Thoracic aorta (tissue), 2 donors: Measurements from ENCODE around the gene DNAH12. TPM values are rescaled to one million over a fixed set of nuclear protein-coding genes. Genes with fewer than 3 reads are reported as not detected.

Source experiments
- ATAC-seq: fragments of 150-250 bp; one replicate; pipeline ENCODE4 v1.8.0; 2017; ENCODE audit warnings: low read depth; ENCODE audit not compliant: insufficient number of reproducible peaks, low FRiP score
- DNase-seq: peaks from one replicate; pipeline ENCODE4 v3.0.0-alpha.2; 2020; ENCODE audit warnings: low spot score
- H3K27ac ChIP-seq, 2 donors: fragments of 200-600 bp; sonication (generic); 1 replicate in 1 of 2; 2 replicates in 1 of 2; pipeline ENCODE4 v1.5.1; 2016; ENCODE audit warnings: mild to moderate bottlenecking in 2 of 2, moderate library complexity in 2 of 2
- H3K27me3 ChIP-seq: fragments of 200-600 bp; sonication (generic); replicated peaks from 2 replicates; pipeline ENCODE4 v1.6.0; 2016; ENCODE audit warnings: mild to moderate bottlenecking; ENCODE audit not compliant: insufficient read depth
- H3K36me3 ChIP-seq: fragments of 200-600 bp; sonication (generic); one replicate; pipeline ENCODE4 v1.5.1; 2016
- H3K4me1 ChIP-seq, 2 donors: fragments of 200-600 bp; sonication (generic); 1 replicate in 1 of 2; 2 replicates in 1 of 2; pipeline versions ENCODE4 v1.5.1 to v1.6.0; 2016; ENCODE audit warnings: low read depth in 2 of 2, mild to moderate bottlenecking in 1 of 2; ENCODE audit not compliant: control insufficient read depth in 1 of 2
- H3K4me3 ChIP-seq: fragments of 200-600 bp; sonication (generic); 2 replicates; pipeline ENCODE4 v1.5.1; 2016; ENCODE audit warnings: mild to moderate bottlenecking
- H3K9me3 ChIP-seq: fragments of 200-600 bp; sonication (generic); 2 replicates; pipeline ENCODE4 v1.5.1; 2016
- total RNA-seq, 2 donors: library from RNA; depleted of rRNA; stranded (reverse); fragments of >200 nt; gene quantifications; one replicate each; pipeline versions ENCODE4 v1.1.0 to v1.2.3, GENCODE V29; 2016
- TF ChIP-seq, protein P1 (sequence below): fragments of 200-600 bp; sonication (generic); IDR thresholded peaks from one replicate; pipeline ENCODE4 v1.5.1; 2019; ENCODE audit warnings: antibody characterized with exemption

Gene DNAH12
- total RNA-seq, 2 donors from 2014 or later = 0.14 to 0.95 TPM

DNA sequence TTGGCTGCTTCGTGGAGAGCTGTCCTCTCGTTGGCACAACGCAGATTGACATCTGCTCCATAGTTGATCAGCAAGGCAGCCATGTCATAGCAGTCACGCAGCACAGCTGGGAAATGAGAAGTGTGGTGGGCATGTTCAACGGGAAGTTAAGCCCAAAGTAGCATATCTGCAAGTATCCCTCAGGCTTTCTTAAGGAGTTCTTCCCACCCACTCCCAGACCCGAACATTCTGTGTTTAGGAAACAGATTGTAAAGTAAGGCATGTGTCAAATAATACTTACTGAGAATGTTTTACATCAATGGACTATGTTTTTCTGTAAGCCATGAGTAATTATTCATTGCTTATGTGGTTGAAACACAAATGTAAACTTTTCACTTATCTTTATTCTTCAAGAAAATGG lies 260.8 kb downstream of the DNAH12 start:
- DNase-seq (no peak), ATAC-seq (no peak)

DNA sequence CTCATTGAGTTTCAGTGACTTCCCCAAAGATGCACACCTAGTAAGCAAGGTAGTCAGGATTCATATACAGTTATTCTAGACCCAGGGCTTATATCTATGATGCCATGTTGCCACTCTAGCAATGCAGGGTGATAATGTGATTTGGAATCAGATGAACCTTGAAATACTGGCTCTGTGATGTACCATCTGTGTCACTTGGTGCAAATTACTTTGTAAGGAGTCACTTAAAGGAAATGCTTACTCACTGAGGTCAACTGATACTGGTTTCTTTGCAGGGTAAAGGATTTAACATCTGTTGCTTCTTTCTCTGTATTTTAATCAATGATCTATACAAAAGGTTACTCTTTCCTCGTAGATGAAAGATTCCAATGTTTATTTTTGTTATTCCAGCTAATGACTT lies 262.4 kb downstream of the DNAH12 start:
- ATAC-seq = no peak
- Histone ChIP-seq H3K9me3 (no peaks in the 10 kb centered on the region), H3K27ac (no peak overlapping the region), H3K27me3 (no peaks in the 10 kb centered on the region), H3K4me3 (no peak overlapping the region), H3K36me3 (no peaks in the 10 kb centered on the region), H3K4me1 (no peaks in the 10 kb centered on the region)
- TF ChIP-seq, protein P1, sequence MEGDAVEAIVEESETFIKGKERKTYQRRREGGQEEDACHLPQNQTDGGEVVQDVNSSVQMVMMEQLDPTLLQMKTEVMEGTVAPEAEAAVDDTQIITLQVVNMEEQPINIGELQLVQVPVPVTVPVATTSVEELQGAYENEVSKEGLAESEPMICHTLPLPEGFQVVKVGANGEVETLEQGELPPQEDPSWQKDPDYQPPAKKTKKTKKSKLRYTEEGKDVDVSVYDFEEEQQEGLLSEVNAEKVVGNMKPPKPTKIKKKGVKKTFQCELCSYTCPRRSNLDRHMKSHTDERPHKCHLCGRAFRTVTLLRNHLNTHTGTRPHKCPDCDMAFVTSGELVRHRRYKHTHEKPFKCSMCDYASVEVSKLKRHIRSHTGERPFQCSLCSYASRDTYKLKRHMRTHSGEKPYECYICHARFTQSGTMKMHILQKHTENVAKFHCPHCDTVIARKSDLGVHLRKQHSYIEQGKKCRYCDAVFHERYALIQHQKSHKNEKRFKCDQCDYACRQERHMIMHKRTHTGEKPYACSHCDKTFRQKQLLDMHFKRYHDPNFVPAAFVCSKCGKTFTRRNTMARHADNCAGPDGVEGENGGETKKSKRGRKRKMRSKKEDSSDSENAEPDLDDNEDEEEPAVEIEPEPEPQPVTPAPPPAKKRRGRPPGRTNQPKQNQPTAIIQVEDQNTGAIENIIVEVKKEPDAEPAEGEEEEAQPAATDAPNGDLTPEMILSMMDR = no peak
- no peak for DNase-seq

More for the DNA sequence above, 260.8 kb downstream of the DNAH12 start:
- TF ChIP-seq, protein P1 = no peak
- Histone ChIP-seq H3K4me1 (no peaks in the 10 kb centered on the region), H3K27me3 (no peaks in the 10 kb centered on the region), H3K9me3 (no peaks in the 10 kb centered on the region), H3K4me3 (no peak overlapping the region), H3K36me3 (no peaks in the 10 kb centered on the region), H3K27ac (no peak overlapping the region)

DNA sequence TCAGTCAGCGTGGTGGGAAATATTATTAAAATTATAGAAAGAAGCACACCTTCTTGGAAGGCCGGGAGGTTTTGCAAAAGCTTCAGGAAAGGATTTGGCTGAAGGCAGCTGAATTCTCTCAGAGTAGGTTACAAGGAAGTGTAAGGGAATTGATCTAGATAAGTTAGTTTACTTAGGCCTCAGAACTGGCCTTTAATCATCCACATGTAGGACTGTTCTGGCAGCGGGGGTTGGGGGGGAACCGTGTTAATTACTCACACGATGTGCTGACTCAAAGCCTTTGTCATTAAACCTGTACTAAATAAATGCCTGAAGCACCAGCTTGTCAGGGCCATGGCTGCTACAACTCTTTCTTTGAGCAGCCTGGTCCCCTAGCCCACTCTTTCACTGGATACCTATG lies 264.5 kb downstream of the DNAH12 start:
- ATAC-seq = no peak
- TF ChIP-seq, protein P1 = no peak

DNA sequence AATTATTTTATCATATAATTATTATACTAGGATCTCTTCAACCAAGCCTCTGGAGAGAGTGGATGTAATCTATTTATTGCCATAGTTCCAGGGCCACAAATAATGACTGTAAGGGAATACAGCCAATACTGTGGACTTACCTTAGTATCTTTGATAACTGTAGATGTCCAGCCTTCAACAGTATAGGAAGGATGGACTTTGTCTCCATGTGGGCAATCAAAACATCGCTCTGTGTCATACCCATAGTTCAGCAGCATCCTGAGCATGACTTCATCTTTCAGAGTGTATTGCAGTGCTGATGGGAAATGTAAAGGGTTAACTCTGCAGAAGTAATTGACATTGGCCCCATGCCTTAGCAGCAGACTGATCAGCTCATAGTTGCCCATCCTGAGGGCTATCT lies 265.9 kb downstream of the DNAH12 start:
- no peak for ATAC-seq
- Histone ChIP-seq H3K4me1 (no peaks in the 10 kb centered on the region), H3K4me3 (no peak overlapping the region), H3K36me3 (peaks cover 4% of the 10 kb centered on the region), H3K27me3 (no peaks in the 10 kb centered on the region), H3K27ac (no peak overlapping the region), H3K9me3 (no peaks in the 10 kb centered on the region)
- TF ChIP-seq, protein P1 = no peak
- no peak for DNase-seq

More for the DNA sequence above, 264.5 kb downstream of the DNAH12 start:
- Histone ChIP-seq H3K4me1 (no peaks in the 10 kb centered on the region), H3K36me3 (no peaks in the 10 kb centered on the region), H3K27me3 (no peaks in the 10 kb centered on the region), H3K9me3 (no peaks in the 10 kb centered on the region), H3K27ac (no peak overlapping the region), H3K4me3 (no peak overlapping the region)
- DNase-seq = no peak

DNA sequence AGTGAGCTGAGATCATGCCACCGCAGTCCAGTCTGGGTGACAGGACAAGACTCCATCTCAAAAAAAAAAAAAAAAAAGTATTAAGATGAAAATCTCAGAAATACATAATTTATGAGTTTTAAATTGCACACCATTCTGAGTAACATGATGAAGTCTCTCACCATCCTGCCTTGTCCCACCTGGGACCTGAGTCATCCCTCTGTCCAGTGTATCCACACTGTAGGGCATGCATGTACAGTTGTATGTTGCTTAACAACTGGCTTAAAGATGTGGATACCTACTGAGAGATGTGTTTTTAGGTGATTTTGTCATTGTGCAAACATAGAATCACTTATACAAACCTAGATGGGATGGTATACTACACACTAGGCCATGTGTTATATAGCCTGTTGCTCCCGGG lies 268.8 kb downstream of the DNAH12 start:
- TF ChIP-seq, protein P1 = no peak
- Histone ChIP-seq H3K36me3 (peaks cover 4% of the 10 kb centered on the region), H3K4me3 (no peak overlapping the region), H3K4me1 (no peaks in the 10 kb centered on the region), H3K9me3 (no peaks in the 10 kb centered on the region), H3K27ac (no peak overlapping the region), H3K27me3 (no peaks in the 10 kb centered on the region)
- no peak for ATAC-seq
- DNase-seq = no peak
